Stimulated activated CD4-positive, alpha-beta T cell treated with anti-CD3 and anti-CD28 coated beads, Interleukin-12 subunit alpha, Interleukin-12 subunit beta, amount 100 ng/mL, for 4 hours (primary cell): ENCODE data around the gene PRKAR1B.
"Not testable (repeated sequence)": the region's sequence is repeated elsewhere in the genome, so short reads cannot be mapped to it uniquely, and the experiment has no call there.

Source experiments
- DNase-seq: peaks from one replicate; pipeline ENCODE4 v3.0.0-alpha.2; 2020

The PRKAR1B gene

DNA sequence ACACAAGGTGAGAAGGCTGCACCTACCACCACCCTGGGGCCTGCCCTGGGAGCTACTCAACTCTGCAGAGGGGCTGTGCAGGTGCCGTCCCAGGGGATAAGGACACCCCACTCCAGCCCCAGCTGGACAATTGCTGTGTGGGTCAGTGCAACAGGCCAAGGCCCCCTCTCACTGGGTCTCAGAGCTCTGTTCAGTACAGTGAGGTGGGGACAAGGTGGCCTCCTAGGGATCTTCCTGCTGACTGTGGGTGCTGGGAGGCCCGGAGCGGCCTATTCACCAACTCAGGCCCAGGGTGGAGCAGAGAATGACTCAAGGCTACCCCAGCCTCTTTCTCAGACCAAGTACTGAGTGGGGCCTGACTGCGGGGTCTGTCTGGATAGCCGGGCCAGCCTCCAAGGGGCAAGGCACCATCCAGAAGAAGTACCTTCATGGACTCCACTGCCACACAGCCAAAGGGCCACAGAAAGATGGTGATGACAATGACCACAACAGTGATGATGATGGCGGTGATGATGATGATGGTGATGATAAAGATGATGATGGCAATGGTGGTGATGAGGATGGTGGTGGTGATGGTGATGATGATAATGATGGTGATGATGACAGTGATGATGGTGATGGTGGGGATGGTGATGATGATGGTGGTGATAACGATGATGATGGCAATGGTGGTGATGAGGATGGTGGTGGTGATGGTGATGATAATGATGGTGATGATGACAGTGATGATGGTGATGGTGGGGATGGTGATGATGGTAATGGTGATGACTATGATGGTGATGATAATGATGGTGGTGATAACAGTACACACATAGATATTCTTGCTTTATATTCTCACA, 60.4 kb downstream of the PRKAR1B start:
- DNase-seq: no peak

DNA sequence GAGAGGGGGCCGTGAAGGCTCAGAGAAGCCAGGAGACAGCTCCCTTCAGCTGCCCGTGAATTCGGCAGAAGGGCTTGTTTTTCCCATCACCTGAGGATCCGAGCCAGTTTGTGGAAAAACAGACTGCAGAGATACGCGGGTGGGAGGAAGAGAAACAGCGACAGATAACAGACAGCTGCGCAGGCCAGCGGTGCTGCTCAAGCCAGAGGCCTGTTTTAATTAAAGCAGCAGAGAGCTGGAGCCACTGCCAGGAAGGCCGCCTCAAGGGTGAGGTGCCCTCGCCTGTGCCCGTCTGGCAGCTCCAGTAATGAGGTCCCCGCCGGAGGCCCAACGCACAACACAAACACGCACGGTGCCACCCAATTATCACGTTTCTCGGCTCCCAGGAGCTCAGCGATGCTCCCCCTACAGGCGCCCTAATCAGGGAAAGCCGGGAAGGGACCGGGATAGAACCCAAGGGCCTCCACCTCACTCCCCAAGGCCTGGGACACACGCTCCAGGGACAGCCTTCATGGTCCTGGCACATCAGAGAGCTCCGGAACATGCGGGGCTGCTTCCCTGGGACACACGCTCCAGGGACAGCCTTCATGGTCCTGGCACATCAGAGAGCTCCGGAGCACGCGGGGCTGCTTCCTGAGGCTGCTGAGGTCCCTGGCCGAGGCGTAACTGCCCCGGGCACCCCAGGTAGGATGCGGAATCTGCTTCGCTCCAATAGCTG, 61.2 kb downstream of the PRKAR1B start:
- DNase-seq: no peak

DNA sequence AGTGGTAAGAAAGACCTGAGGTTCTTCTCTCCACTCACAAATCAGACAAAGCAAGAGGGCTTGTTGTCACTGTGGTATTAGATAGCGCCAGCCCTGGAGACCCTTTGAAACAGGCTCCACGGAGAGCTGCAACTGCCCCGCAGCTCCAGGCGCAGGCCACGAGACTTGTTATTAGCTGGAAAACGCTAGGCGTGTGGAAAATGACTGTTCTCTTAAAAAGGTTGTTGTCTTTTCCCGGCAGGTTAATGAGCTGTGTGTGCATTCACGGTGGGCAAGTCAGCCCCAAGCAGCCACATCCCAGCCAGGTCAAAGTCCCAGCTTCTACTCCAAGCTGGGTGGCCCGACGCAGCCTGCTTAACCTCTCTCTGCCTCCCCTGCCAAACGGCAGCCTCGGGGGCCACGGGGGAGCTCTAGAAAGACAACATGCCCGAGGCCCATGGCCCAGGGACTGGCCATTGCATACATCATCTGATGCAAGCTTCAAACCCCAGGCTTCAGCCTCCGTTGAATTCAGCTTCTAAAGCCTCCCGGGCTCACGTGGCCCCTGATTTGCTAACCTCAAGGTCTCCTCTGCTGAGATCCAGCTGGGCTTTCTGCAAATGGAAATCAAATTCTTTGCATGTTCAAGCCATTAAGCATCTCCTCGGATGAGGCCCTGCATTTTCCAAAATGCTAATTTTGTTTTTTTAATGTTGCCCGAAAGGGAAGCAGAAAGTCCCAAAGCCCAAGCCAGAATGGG, 61.9 kb downstream of the PRKAR1B start:
- no peak for DNase-seq

DNA sequence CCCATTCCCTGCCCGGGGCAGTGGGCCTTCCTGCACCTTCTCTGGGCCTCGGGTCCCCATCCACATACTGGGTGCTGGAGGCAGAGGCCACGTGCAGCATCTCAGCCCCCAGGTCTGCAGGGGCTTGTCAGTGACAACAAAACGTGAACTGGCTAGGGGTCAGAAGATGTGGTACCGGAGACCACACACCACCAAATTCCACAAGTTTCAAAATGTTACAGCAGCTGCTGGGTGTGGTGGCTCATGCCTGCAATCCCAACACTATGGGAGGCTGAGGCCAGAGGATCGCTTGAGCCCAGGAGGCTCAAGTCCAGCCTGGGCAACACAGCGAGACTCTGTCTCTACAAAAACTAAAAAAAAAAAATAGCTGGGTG, 62.7 kb downstream of the PRKAR1B start:
- DNase-seq: no peak

DNA sequence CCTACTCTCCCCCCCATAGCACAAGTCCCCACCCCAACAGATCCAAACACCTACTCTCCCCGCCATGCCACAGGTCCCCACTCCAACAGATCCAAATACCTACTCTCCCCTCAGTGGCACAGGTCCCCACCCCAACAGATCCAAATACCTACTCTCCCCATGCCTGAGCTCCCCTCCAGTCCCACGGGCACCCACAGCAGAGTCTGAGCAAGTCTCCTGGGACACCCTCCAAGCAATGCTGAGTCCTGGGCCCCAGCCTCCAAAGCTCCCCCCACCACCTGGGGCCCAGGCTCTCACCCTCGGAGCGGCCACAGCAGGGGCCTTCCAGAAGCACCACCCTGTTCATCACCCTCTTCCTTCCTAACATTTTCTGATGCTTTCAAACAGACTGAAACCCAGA, 64.5 kb downstream of the PRKAR1B start:
- no peak for DNase-seq

DNA sequence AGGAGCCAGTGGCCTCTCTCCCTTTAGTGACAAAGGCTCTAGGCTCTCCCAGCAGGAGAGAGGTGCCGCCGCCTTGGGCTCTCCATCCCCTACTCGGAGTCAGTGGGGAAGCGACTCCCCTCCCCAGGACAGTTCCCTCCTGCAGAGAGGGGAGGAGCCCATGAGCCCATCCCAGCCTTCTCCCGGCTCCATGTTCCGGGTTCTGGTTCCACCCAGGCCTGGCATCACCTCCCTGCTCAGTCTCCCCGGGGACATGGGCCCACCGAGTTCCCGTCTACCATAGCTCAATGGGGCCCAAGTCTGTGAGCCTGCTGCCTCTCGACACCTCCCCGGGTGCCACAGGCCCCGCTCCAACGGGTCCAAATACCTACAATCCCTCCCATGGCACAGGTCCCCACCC, 67.1 kb downstream of the PRKAR1B start:
- DNase-seq: no peak

DNA sequence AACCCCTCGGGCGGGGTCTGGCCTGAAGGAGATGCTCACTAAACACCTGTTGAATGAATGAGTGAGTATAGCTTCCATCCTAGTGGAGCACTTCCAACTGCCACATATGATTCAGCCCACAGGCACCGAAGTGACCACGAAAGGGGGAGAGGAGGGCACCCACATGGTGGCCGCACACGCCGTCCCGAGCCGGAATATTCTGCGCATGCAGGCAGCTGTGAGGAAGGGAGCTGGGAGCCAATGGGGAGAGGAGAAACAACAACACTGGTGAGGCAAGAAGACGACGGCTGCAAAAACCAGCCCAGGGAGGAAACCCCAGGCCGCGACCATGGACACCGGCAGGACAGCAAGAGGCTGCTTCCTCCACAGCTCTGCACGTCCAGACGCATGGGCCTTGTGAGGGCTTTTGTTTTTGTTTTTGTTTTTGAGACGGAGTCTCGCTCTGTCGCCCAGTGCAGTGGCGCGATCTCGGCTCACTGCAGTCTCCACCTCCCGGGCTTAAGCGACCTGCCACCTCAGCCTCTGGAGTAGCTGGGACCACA, 67.7 kb downstream of the PRKAR1B start:
- DNase-seq: no peak

DNA sequence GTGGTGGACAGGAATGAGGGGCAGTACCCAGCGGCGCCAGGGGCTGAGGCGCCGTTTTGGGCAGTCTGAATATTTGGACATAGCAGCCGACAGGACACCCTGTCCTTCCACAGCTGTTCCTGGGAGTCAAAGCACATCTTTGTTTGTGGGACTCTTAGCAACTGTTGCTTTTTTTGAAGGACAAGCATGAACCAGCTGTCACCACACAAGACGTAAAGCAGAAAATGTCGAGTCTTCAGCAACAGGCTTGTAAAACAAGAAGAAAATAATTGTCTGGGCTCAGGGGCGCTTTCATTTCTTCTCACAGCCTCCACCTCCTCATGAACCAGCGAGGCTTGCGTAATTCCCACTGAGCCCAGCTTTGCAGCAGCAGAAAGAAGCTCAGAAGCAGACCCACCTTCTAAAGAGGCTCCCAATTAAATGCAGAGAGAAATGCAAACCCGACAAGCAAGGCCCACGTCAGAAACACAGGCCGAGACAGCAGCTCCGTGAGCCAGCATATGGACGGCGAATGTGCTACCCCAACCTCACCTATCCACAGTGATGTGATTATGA, 69.4 kb downstream of the PRKAR1B start:
- no peak for DNase-seq

DNA sequence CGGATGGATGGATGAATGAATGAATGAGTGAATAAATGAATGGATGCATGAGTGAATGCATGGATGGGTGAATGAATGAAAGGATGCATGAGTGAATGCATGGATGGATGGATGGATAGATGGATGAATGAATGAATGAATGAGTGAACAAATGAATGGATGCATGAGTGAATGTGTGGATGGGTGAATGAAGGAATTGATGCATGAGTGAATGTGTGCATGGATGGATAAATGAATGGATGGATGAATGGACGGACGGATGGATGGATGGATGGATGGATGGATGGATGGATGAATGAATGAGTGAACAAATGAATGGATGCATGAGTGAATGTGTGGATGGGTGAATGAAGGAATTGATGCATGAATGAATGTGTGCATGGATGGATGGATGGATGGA, 70.1 kb downstream of the PRKAR1B start:
- DNase-seq: not testable (repeated sequence)

DNA sequence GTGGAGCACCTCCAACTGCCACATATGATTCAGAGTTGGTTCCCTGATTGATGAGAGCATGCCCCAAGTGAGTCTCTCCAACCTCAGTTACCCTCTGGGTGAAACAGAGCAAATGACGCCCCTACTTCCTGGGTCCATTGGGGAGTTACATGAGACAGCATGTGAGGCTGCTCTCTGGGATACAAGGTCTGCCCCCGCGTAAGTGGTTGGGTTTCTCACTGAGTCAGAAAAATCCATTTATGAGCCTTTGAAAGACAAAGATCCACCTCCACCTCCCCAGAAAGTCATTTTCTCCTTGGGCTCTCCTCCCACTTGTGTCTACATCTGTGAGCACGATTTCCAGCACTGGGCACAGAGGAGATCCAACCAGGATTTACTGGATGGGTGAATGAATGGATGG, 71.3 kb downstream of the PRKAR1B start:
- DNase-seq: no peak

DNA sequence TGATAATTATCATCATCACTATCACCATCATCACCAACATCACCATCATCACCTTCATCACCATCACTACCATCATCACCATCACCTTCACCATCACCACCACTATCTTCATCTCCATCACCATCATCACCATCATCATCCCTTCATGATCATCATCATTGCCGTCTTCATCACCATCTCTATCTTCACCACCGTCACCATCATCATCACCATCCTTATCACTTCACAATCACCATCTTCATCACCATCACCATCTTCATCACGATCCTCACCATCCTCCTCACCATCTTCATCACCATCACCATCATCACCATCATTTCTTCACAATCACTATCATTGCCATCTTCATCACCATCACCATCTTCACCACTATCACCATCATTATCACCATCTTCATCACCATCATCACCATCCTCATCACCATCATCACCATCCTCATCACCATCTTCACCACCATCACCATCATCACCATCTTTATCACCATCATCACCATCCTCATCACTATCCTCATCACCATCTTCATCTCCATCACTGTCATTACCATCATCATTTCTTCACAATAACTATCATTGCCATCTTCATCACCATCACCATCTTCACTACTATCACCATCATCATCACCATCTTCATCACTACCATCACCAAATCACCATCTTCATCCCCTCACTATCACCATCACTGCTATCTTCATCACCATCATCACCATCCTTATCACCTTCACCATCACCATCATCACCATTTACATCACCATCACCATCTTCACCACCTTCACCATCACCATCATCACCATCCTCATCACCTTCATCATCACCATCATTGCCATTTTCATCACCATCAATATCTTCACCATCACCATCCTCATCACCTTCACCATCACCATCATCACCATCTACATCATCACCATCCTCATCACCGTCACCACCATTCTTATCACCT, 73.0 kb downstream of the PRKAR1B start:
- DNase-seq: no peak

DNA sequence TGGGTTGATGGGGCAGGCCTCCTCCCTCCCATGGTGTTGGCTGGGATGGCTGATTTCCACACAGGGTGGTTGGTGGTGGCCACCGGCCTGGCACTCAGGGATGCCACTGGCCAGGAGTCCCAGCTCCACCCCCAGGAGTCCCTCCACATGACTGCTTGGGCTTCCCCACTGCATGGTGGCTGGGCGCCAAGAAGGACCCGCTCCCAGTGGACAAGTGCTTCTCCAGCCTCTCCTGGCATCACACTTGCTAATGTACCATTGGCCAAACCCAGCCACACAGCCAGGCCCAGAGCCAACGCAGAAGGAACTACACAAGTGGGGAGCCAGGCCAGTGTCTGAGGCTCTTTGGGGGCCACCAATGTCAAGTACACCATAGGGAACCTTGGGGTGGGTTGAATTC, 74.2 kb downstream of the PRKAR1B start:
- no peak for DNase-seq

DNA sequence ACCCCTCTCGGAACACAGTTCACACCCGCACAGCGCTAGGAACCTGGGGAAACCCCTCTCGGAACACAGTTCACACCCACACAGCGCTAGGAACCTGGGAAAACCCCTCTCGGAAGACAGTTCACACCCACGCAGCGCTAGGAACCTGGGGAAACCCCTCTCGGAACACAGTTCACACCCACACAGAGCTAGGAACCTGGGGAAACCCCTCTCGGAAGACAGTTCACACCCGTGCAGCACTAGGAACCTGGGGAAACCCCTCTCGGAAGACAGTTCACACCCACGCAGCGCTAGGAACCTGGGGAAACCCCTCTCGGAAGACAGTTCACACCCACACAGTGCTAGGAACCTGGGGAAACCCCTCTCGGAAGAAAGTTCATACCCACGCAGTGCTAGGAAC, 74.9 kb downstream of the PRKAR1B start:
- not testable (repeated sequence) for DNase-seq

DNA sequence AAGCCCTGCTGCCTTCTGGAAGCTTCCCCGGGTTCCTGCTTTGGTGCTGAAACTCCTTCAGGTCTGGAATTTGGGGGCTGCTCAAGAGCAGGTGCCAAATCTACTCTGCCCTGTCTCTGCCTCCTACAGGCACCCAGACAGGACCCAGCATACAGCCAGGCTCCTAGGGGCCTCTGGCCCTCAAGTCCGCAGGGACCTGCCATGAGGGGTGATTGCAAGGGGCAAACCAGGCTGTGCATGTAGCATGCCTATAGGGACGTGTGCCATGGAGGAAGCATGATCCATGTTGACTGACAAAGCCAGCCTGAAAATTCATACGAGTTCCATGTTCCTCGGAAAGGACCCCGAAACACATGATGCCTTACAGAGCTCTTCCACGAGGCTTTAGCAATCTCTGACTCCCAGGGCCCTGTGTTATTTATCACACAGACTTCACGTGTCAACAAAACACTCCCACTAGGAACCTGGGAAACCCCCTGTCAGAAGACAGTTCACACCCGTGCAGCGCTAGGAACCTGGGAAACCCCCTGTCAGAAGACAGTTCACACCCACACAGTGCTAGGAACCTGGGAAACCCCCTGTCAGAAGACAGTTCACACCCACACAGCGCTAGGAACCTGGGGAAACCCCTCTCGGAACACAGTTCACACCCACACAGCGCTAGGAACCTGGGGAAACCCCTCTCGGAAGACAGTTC, 75.9 kb downstream of the PRKAR1B start:
- DNase-seq: peak; percentile 7

DNA sequence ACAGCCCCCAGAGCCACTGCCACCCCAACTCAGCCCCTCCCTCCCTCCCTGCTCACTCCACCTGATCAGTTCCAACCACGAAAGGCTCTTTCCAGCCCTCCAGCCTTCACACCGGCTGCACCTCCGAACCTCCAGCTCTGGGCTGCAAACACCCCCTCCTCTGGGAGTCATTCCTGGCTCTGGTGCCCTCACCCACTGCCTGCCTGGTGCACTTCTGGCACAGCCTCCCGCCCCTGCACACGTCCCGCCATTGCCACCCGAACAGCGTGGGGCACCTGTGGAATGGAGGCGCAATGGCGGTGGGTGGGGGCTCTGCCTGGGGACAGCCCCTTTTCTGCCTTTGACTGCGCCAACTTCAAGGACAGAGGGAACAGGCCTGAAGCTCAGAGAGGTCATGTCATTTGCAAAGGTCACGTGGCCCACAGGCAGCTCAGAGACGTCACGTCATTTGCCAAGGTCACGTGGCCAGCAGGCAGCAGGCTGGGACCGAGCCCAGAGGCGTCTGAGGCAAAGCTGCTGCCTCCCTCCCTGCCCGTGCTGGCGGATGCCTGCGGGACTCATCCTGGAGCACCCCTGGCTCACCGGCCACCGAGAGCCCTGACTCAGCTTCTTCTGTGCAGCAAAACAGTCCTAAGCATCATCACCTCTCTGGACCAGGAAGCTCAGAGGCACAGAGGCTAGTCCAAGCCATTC, 76.6 kb downstream of the PRKAR1B start:
- DNase-seq: no peak

DNA sequence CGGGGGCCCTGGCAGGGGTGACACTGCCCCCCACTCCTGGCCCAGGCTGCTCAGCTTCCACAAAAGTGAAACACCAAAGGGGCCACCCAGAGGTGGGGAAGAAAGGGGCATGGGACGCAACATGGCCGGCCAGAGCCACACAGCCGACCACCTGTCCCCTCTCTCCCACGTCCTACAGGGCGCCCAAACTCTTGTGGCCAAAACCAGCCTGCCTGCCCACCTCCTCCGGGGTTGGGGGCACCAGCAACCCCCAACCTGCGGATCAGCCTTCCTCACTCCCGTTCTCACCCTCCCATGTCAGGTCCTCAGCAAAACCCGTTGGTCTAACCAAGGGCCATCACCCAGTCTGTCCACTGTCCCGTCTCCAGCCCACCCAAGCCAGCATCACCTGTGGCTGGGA, 80.1 kb downstream of the PRKAR1B start:
- DNase-seq: no peak

DNA sequence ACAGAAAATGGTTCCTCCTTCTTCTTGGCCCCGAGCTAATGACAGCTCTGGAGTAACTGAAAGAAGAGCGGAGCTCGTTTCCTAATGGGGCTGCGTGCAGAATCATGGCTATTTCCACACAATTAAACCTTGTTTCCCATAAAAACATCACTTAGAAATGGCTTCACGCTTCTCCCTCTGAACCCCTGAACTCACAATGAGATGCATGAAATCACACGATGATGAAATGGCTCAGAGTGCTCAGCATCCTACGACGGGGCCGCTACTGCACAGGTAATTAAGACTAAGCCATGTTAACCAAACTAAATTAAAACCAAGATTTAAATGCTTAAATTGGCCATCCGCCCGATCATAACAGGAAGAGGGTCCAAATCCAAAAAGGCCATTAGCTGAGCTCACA, 80.6 kb downstream of the PRKAR1B start:
- DNase-seq: no peak

DNA sequence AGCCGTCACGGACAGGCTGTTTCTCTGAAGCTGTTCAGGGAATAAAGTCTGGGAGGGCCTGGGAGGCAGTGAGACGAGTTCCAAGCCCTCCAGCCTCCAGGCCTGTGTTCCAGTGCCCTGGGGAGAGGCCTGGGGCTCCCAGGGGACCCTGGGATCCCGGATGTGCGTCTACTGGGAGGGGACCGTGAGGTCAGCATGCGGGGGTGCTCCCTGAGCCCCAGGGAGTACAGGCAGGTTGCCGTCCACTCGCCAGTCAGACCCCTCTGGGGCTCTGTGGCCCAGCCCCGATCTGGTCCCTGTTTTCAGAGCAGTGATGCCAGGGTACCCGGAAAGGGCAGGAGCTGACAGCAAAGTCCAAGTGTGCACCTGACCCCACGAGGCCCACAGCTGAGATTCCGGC, 81.5 kb downstream of the PRKAR1B start:
- DNase-seq: no peak

DNA sequence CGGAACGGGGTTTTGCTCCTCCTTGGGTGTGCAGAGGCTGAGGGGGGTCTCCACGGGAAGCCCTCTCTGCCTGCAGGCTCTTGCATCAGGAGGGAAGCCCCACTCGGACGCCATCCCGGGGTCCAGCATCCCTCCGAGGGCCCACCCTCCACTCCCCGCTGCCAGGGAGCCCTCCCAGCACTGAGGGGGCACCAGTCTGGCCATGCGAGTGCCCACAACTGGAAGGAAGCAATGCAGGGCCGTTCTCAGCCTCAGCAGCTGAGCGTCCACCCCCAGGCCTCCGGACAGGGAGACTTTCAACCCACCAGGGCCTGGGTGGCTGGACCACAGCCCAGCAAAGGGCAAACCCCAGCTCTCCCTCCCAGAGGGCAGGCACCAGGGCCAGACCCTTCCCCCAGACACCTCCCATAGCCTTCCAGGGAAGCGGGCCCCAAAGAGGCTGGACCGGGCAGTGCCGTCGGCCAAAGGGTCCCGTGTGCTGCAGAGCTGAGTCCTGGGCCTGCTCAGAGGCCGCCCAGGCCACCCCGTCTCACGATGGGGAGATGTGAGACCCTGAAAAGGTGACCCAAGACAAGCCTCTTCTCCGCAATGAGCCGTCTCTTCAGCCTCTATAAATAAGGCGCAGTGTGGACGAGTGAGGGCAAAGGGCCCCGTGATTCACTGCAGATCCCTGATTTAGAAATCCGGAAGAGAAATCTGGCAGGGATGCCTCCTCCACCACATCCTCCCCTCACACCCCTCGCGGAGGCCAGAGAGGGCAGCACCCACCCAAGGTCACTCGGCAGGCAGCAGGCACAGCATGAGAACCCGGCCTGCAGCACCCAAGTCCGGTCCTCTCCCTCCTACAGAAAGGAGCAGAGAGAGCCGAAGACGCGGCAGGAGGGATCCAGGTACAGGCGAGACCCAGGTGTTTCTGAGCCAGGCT, 82.4 kb downstream of the PRKAR1B start:
- no peak for DNase-seq

DNA sequence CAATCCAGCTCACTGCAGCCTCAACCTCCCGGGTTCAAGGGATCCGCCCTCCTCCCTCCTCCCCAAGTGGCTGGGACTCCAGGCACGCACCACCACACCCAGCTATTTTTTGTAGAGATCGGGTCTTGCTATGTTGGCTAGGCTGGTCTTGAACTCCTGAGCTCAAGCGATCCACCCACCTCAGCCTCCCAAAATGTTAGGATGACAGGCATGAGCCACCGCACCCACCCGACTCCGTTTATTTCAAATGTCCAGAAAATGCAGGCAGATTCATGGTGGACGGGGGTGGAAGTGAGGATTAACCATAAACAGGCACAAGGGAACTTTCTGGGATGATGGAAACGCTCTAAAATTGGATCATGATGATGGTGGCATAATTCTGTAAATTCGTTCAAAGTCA, 85.1 kb downstream of the PRKAR1B start:
- DNase-seq: no peak
